Pons (tissue), 1 donor: ENCODE data around the gene NRXN3.

Experiments
- DNase-seq: peaks from one replicate; pipeline ENCODE4 v3.0.0-alpha.2; 2016; ENCODE audit warnings: low spot score

Gene NRXN3

GRCh38 chr14:78324353-78324752 is 154.2 kb downstream of the NRXN3 start:
- no peak for DNase-seq

GRCh38 chr14:78325911-78326310 is 155.7 kb downstream of the NRXN3 start:
- no peak for DNase-seq

GRCh38 chr14:78327426-78328221 is 157.5 kb downstream of the NRXN3 start:
- DNase-seq = no peak

DNA sequence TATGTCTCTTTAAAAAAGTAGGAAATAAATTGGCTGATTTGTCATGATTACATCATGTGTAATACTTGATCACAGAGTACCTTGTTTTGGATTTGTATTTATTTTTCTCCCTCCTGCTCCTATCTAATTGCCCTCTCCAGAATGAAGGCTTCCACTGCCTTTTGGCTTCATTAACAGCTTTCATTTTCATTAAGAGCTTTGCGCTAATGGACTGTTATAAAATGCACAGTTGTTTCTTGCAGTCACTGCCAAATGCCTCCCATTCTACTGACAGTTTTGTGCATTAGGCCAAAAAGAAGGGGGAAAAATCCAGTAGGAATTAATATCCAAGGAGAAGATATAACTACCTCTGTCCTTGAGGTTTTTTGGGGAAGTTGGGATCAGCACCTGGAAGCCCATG is 159.2 kb downstream of the NRXN3 start:
- no peak for DNase-seq

GRCh38 chr14:78335531-78335930 is 165.4 kb downstream of the NRXN3 start:
- DNase-seq = no peak

- DNase-seq = no peak
These were observed 170.1 kb downstream of the NRXN3 start for GRCh38 chr14:78340250-78340649.

DNA sequence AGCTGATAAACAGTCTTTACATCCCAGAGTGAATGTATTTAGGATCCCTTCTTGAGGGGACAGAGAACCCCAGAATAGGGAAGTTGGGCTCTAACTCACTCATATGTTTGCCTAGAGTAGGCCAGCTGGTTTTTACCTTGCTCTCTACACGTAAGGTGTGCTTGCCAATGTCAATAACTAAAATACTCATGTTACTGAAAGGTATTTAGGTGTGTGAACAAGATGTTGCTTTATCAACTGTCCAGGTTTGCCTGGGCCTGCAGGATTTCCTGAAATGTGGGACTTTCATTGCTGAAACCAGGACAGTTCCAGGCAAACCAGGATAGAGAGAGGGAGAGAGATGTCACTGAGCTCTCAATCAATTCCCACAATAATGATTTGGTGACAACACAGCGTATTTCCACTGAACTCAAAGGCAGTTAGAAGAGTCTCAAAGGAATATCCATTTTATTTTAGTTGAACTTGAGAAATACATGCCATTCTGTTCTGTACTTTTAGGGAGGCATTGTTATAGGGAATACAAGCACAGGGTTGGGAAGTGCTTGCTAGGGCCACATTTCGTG is 171.7 kb downstream of the NRXN3 start:
- DNase-seq = no peak

- no peak for DNase-seq
These were observed 172.7 kb downstream of the NRXN3 start for GRCh38 chr14:78342879-78343278.

DNA sequence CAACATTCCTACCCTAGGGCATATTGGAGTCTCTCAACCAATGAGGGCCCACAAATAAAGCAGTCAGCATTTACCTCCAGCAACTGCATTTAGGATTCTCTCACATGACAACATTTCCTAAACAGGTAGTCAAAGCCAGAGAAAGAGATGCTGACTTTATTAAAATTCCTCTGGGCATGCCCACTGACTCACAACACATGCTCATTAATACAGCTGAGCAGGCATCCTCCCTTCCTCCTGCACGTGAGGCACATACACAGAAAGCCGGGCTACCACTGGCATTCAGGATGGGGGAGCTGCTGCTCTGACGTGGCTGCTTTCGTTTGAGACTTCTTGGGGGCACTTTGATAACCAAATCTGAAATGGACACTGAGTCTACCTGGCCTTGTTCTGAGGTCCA is 174.1 kb downstream of the NRXN3 start:
- no peak for DNase-seq

DNA sequence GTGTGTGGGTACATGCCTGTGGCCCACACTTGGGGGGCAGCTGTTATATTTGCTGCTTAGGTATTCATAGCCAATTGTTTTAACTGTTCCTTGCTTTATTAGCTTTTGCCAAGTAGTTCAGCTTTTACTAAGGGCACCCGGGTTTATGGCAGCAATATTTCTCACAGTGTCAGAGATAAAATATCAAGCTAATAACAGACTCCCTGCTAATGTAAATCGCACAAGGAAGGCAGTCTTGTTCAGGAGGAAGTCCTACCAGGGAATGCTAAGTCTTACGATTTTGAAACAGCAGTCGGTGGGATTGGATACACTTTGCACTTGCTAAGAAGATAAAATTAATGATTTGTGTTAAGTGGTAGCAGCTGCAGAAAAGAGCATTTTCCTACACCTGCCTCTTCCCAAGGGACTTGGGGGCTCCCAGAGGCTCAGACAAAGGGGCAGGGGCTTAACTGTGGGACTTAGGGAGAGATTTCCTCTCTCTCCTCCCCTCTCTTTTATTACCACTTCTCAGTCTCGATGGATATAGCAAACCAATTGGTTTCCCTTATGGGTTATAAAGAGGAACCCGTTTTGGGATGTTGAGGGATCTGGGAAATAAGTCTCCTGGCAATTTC is 175.1 kb downstream of the NRXN3 start:
- DNase-seq = no peak

GRCh38 chr14:78346747-78347146 is 176.6 kb downstream of the NRXN3 start:
- no peak for DNase-seq

DNA sequence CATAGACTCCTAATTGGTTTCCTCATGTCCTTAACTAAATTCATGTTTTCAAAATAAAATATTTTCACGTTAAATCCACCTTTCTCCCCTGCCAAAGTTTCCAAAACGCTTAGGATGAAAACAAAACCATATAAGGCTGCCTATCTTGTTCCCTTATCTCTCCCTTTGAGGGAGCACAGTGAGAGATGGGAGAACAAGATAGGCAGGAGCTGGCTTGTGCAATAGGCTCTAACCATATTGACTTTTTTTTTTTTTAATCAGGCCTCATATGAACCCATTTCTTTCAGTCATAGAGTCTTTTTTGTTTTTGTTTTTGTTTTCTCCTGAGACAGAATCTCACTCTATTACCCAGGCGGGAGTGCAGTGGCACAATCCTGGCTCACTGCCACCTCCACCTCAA is 184.9 kb downstream of the NRXN3 start:
- no peak for DNase-seq

- DNase-seq = peak; percentile 24
These were observed 186.2 kb downstream of the NRXN3 start for GRCh38 chr14:78356391-78356790.

GRCh38 chr14:78358591-78358990 is 188.4 kb downstream of the NRXN3 start:
- peak; percentile 59 for DNase-seq

DNA sequence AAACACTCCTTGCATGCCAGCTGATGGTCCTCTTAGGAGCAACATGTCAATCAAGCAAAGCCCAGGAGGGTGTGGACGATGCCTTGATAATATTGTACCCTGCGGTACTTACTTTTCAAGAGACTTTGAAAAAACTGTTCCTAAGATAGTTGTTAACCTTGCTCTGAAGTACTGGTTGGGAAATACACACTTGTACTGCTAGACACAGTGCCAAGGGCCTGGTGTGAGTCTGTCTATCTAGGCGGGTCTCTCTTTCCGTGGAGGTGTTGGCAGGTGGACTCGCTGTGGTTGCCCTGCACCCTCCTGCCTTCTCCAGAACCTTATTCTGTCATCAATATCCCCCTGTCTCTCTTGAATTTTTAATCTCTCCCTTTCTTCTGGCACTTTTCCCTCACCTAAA is 189.4 kb downstream of the NRXN3 start:
- no peak for DNase-seq

DNA sequence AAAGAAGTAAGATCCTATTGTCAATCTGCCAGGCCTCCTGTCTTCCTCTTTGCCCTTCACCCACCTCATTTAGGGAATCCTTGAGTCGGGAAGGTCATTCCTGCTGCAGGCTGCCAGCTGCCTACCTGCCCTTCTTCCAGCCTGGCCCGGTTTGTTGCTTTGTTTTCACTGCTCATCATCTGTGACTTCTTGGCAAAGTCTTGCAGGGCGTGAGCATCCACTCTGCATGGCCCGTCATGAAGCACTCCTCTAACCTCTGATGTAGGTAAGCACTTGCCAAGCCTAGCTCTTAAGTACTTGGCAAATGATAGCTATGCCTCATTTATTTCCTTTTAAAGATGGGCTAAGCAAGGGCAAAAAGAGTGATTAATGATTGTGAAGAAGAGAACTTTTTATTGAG is 192.8 kb downstream of the NRXN3 start:
- no peak for DNase-seq

GRCh38 chr14:78367355-78367754 is 197.2 kb downstream of the NRXN3 start:
- DNase-seq = no peak

- no peak for DNase-seq
These were observed 212.9 kb downstream of the NRXN3 start for GRCh38 chr14:78383060-78383459.

- no peak for DNase-seq
These were observed 228.0 kb downstream of the NRXN3 start for GRCh38 chr14:78398216-78398615.

- no peak for DNase-seq
These were observed 229.2 kb downstream of the NRXN3 start for GRCh38 chr14:78399316-78399889.

GRCh38 chr14:78401866-78402265 is 231.7 kb downstream of the NRXN3 start:
- DNase-seq = no peak

DNA sequence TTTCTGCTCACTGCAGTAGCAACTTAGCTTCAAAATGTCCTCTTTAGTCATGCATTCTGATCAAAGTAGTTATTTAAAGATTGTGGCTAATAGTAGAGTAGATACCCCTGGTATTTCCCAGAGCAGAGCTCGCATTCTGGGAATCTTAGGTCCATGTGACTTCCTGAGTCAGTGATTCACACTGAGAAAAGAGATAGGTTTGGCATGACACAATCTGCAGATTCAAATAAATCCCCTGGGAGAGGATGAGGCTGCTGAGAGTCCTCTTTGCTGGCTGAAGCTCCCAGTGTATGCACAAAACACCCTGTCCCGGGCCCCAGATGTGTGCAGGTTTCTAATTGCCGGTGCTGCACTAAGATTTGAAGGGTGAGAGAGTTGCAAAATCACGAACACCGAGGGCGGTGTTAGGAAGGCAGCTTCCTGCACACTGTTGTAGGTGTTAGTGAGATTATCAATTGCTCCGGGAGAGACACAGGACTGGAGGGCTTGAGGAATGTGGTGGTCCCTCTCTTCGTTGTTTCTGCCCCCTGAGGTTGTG is 233.2 kb downstream of the NRXN3 start:
- no peak for DNase-seq
